GM12891 (cell line): Measurements from ENCODE around the gene ARHGAP6.

ENCODE experiments used
- PAX5 ChIP-seq: IDR thresholded peaks from 2 replicates; pipeline ENCODE4 v1.6.1; 2011; ENCODE audit warnings: low read length, moderate library complexity, mild to moderate bottlenecking; ENCODE audit not compliant: insufficient read depth, severe bottlenecking
- POLR2A ChIP-seq: IDR thresholded peaks from 2 replicates; pipeline ENCODE4 v1.6.1; 2011; ENCODE audit warnings: low read depth, low read length, control low read depth
- POLR2AphosphoS5 ChIP-seq: IDR thresholded peaks from 2 replicates; pipeline ENCODE4 v1.6.1; 2011; ENCODE audit warnings: low read depth, low read length, control low read depth
- POU2F2 ChIP-seq: IDR thresholded peaks from 2 replicates; pipeline ENCODE4 v1.6.1; 2011; ENCODE audit warnings: low read depth, mild to moderate bottlenecking, control low read depth, low read length, moderate library complexity
- SPI1 ChIP-seq: IDR thresholded peaks from 2 replicates; pipeline ENCODE4 v1.6.1; 2011; ENCODE audit warnings: low read depth, low read length, control low read depth
- TAF1 ChIP-seq: IDR thresholded peaks from 2 replicates; pipeline ENCODE4 v1.6.1; 2011; ENCODE audit warnings: low read depth, low read length, control low read depth

DNA sequence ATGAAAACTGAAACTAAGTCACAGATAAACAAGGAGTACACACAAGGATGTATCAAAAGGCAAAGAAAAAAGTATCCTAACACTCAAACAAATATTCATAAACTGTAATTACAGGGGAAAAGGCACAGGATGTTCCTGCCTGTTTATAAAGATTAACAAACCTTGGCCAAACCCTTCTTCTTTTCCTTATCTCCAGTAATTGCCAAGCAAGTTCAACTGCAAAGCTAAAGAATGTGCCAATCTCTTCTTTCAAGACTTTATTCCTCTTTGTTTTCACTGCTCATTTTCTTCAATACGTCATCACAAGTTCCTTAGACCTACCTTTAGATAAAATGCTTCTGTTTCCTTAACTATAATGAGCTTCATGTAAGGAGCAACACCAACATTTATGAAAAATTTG is 201.3 kb downstream of the ARHGAP6 start:
- TF ChIP-seq POLR2A (no peak), TAF1 (no peak), POLR2AphosphoS5 (no peak), SPI1 (no peak), POU2F2 (no peak), PAX5 (no peak)
